K562 (cell line): Measurements from ENCODE around the gene BATF. TPM values are rescaled to one million over a fixed set of nuclear protein-coding genes. Genes with fewer than 3 reads are reported as not detected.

Experiments
- AFF4 ChIP-seq: sonication (generic); formaldehyde crosslinking; IDR thresholded peaks from 2 replicates; pipeline ENCODE4 v1.8.0; 2023; ENCODE audit warnings: mild to moderate bottlenecking, missing genetic modification reagents
- BCOR ChIP-seq: fragments of 450-650 bp; IDR thresholded peaks from 2 replicates; pipeline ENCODE4 v1.6.1; 2016
- CBFA2T2 ChIP-seq: fragments of 450-650 bp; conservative IDR thresholded peaks from 2 replicates; pipeline ENCODE4 v1.6.1; 2017; ENCODE audit warnings: mild to moderate bottlenecking
- CHD2 ChIP-seq: IDR thresholded peaks from 2 replicates; pipeline ENCODE4 v1.6.1; 2011; ENCODE audit warnings: low read depth, low read length
- HDAC2 ChIP-seq: fragments of 450-650 bp; IDR thresholded peaks from 2 replicates; pipeline ENCODE4 v1.6.1; 2016; ENCODE audit warnings: mild to moderate bottlenecking
- HOMEZ ChIP-seq: fragments of 250-450 bp; sonication (Bioruptor Pico); IDR thresholded peaks from 2 replicates; pipeline ENCODE4 v1.4.0; 2020; ENCODE audit warnings: mild to moderate bottlenecking, moderate library complexity
- KAT2B ChIP-seq: IDR thresholded peaks from one replicate; pipeline ENCODE4 v1.6.1; 2012; ENCODE audit warnings: low read depth, mild to moderate bottlenecking, control low read depth, inconsistent platforms, low read length, moderate library complexity
- MAZ ChIP-seq, 2 experiments: fragments of 450-650 bp in 1 of 2; sonication (generic) in 1 of 2; formaldehyde crosslinking; IDR thresholded peaks in 1 of 2; conservative IDR thresholded peaks in 1 of 2; 2 replicates each; pipeline versions ENCODE4 v1.4.0 to v1.5.0; 2020; ENCODE audit warnings: mild to moderate bottlenecking in 1 of 2, missing genetic modification reagents in 1 of 2
- NR3C1 ChIP-seq: sonication (generic); formaldehyde crosslinking; IDR thresholded peaks from 2 replicates; pipeline ENCODE4 v1.8.1; 2022; ENCODE audit warnings: missing genetic modification reagents
- POLR2G ChIP-seq: fragments of 200-400 bp; formaldehyde crosslinking; IDR thresholded peaks from 2 replicates; pipeline ENCODE4 v1.6.1; 2017; ENCODE audit warnings: low read depth, mild to moderate bottlenecking, antibody characterized with exemption, low read length, moderate library complexity
- SAFB ChIP-seq: fragments of 200-400 bp; formaldehyde crosslinking; IDR thresholded peaks from 2 replicates; pipeline ENCODE4 v1.6.1; 2017; ENCODE audit warnings: low read depth, low read length, borderline replicate concordance
- SRF ChIP-seq, 2 experiments: fragments of 250-450, 450-650 bp in 1 of 2; sonication (Bioruptor Pico) in 1 of 2; sonication (generic) in 1 of 2; formaldehyde crosslinking; IDR thresholded peaks; 2 replicates each; pipeline versions ENCODE4 v1.5.0 to v1.5.1; 2020 to 2022; ENCODE audit warnings: mild to moderate bottlenecking in 1 of 2, missing genetic modification reagents in 1 of 2
- THRAP3 ChIP-seq: fragments of 450-650 bp; IDR thresholded peaks from 2 replicates; pipeline ENCODE4 v1.6.1; 2016; ENCODE audit warnings: mild to moderate bottlenecking, inconsistent platforms, borderline replicate concordance
- VEZF1 ChIP-seq: fragments of 200-800 bp; sonication (Bioruptor generic); IDR thresholded peaks from 2 replicates; pipeline ENCODE4 v1.6.1; 2017; ENCODE audit warnings: missing genetic modification characterization, missing compliant biosample characterization
- ZBTB11 ChIP-seq, 3 experiments: fragments of 200-800 bp in 1 of 3; fragments of 250-450 bp in 1 of 3; fragments of 450-650 bp in 1 of 3; sonication (Bioruptor Pico) in 1 of 3; sonication (Bioruptor generic) in 1 of 3; formaldehyde crosslinking in 1 of 3; IDR thresholded peaks; 2 replicates each; pipeline versions ENCODE4 v1.6.1 to v1.8.0; 2016 to 2022; ENCODE audit warnings: mild to moderate bottlenecking in 2 of 3, missing genetic modification characterization in 2 of 3, missing compliant biosample characterization in 1 of 3, moderate library complexity in 1 of 3
- ZNF239 ChIP-seq: fragments of 250-450 bp; sonication (Bioruptor Pico); IDR thresholded peaks from 2 replicates; pipeline ENCODE4 v1.4.0; 2020; ENCODE audit warnings: mild to moderate bottlenecking
- polyA plus RNA-seq, 8 experiments: library from polyadenylated mRNA; depleted of rRNA in 4 of 8; stranded (reverse) in 5 of 8; unstranded in 3 of 8; fragments of >200 nt; fragmentation: Nextera tagmentation in 2 of 8; fragmentation: Illumina TruSeq in 1 of 8; extraction: Ambion mirVana in 2 of 8; extraction: Trizol in 1 of 8; gene quantifications; 2 replicates each; pipeline versions ENCODE4 v1.2.1 to v1.2.3, GENCODE V29; 2011 to 2014; ENCODE audit warnings: inconsistent platforms in 1 of 8, missing spikeins in 1 of 8
- total RNA-seq, 7 experiments: library from RNA; depleted of rRNA in 6 of 7; stranded (reverse); fragments of >200 nt in 6 of 7; fragmentation: Illumina TruSeq in 2 of 7; extraction: Trizol in 2 of 7; gene quantifications; 2 replicates each; pipeline versions ENCODE4 v1.2.1 to v1.2.3, GENCODE V29; 2011 to 2021; ENCODE audit warnings: low replicate concordance in 1 of 7

Gene BATF
- total and polyA plus RNA-seq, 9 of the 15 experiments (the other 6 are each of a cell fraction or from before 2014, with no cell fraction given): 0.13 to 2.1 (median 0.55) TPM; not detected in 2

- no peak for TF ChIP-seq CBFA2T2
- no peak for TF ChIP-seq HDAC2
- no peak for TF ChIP-seq AFF4 (CRISPR knock-in tag)
- no peak for TF ChIP-seq NR3C1
- TF ChIP-seq BCOR: no peak
- peak in 1 of 2 experiments; percentile 55; a peak in 1 of 4 replicates for TF ChIP-seq SRF (CRISPR knock-in tag; IDR thresholded peaks at IDR 0.05)
- no peak for TF ChIP-seq POLR2G
- TF ChIP-seq ZBTB11 (CRISPR knock-in tag; IDR thresholded peaks at IDR 0.05): 0 out of 6 replicates have a peak, but pooled peaks of 1 of the 3 experiments have one; percentile 25
- TF ChIP-seq ZNF239 (CRISPR knock-in tag): no peak
- TF ChIP-seq HOMEZ (CRISPR knock-in tag): no peak
- no peak for TF ChIP-seq SAFB
- peak; percentile 17; the same call in 1 of the 2 replicates for TF ChIP-seq VEZF1 (CRISPR knock-in tag)
- no peak for TF ChIP-seq CHD2
- no peak for TF ChIP-seq THRAP3
- no peak for TF ChIP-seq KAT2B
- no peak for TF ChIP-seq MAZ (CRISPR knock-in tag; conservative IDR thresholded peaks at IDR 0.05 in 1 of 2, IDR thresholded peaks at IDR 0.05 in 1 of 2)
Observed at GRCh38 chr14:75542588-75543091, 20.4 kb downstream of the BATF start (continued).
